NCI-H1092 (cell line): Measurements from ENCODE around the gene CIB2.

ENCODE experiments used
- DNase-seq: peaks from one replicate; lab custom pipeline; 2025; lab: John Stamatoyannopoulos, UW

Gene CIB2

GRCh38 chr15:78083687-78084448 lies 47.4 kb downstream of the CIB2 start:
- no peak for DNase-seq

- DNase-seq = no peak
These were observed 48.1 kb downstream of the CIB2 start for GRCh38 chr15:78083186-78083585.

- no peak for DNase-seq
These were observed 48.5 kb downstream of the CIB2 start for GRCh38 chr15:78082743-78083110.

- no peak for DNase-seq
These were observed 49.0 kb downstream of the CIB2 start for GRCh38 chr15:78082106-78082742.

- no peak for DNase-seq
These were observed 51.2 kb downstream of the CIB2 start for GRCh38 chr15:78080088-78080460.

GRCh38 chr15:78079298-78080087 lies 51.8 kb downstream of the CIB2 start:
- no peak for DNase-seq

GRCh38 chr15:78077871-78078210 lies 53.4 kb downstream of the CIB2 start:
- DNase-seq = no peak

GRCh38 chr15:78077053-78077870 lies 54.0 kb downstream of the CIB2 start, which contains the start of gene TBC1D2B:
Gene TBC1D2B, minus strand, starts transcription at chr15:78077711. Its CDS starts 59 bp downstream, at chr15:78077652.
- DNase-seq = peak; percentile 24

GRCh38 chr15:78076231-78077052 lies 54.8 kb downstream of the CIB2 start:
- no peak for DNase-seq

GRCh38 chr15:78075490-78076230 lies 55.6 kb downstream of the CIB2 start:
- no peak for DNase-seq

GRCh38 chr15:78073046-78073787 lies 58.0 kb downstream of the CIB2 start:
- no peak for DNase-seq

GRCh38 chr15:78072080-78072892 lies 59.0 kb downstream of the CIB2 start:
- DNase-seq = no peak

- no peak for DNase-seq
These were observed 59.9 kb downstream of the CIB2 start for GRCh38 chr15:78071383-78071782.

GRCh38 chr15:78070049-78070700 lies 61.1 kb downstream of the CIB2 start:
- DNase-seq = no peak

GRCh38 chr15:78069462-78070029 lies 61.7 kb downstream of the CIB2 start:
- no peak for DNase-seq

- DNase-seq = no peak
These were observed 62.2 kb downstream of the CIB2 start for GRCh38 chr15:78069052-78069414.

GRCh38 chr15:78067328-78068228 lies 63.7 kb downstream of the CIB2 start:
- peak; percentile 27 for DNase-seq
